ENCODE measurements around the gene DDO. TPM values are rescaled to one million over a fixed set of nuclear protein-coding genes. Genes with fewer than 3 reads are reported as not detected.

Gene DDO
- total RNA-seq, 4 donors from 2014 or later = 3.3 to 9.8 (median 4.0) TPM

GRCh38 chr6:110387986-110388385 is 27.4 kb downstream of the DDO start:
- no peak for TF ChIP-seq POLR2A (IDR thresholded peaks at IDR 0.05)
- TF ChIP-seq, protein P1, sequence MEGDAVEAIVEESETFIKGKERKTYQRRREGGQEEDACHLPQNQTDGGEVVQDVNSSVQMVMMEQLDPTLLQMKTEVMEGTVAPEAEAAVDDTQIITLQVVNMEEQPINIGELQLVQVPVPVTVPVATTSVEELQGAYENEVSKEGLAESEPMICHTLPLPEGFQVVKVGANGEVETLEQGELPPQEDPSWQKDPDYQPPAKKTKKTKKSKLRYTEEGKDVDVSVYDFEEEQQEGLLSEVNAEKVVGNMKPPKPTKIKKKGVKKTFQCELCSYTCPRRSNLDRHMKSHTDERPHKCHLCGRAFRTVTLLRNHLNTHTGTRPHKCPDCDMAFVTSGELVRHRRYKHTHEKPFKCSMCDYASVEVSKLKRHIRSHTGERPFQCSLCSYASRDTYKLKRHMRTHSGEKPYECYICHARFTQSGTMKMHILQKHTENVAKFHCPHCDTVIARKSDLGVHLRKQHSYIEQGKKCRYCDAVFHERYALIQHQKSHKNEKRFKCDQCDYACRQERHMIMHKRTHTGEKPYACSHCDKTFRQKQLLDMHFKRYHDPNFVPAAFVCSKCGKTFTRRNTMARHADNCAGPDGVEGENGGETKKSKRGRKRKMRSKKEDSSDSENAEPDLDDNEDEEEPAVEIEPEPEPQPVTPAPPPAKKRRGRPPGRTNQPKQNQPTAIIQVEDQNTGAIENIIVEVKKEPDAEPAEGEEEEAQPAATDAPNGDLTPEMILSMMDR (IDR thresholded peaks at IDR 0.05) = no peak
- Histone ChIP-seq H3K9me3 (no peaks in the 10 kb centered on the region), H3K4me1 (peaks cover 0 to 5% (median 0%) of the 10 kb centered on the region in 4 donors), H3K27ac (no peak overlapping the region), H3K27me3 (no peaks in the 10 kb centered on the region), H3K36me3 (no peaks in the 10 kb centered on the region), H3K4me3 (no peak overlapping the region)
- DNase-seq = no peak

- no peaks in the 10 kb centered on the region for H3K9me3 ChIP-seq
- DNase-seq = no peak
- no peaks in the 10 kb centered on the region for H3K36me3 ChIP-seq
- peaks cover 0 to 5% (median 0%) of the 10 kb centered on the region in 4 donors for H3K4me1 ChIP-seq
- TF ChIP-seq, protein P1 (IDR thresholded peaks at IDR 0.05) = no peak
- no peak for TF ChIP-seq POLR2A (IDR thresholded peaks at IDR 0.05)
- no peaks in the 10 kb centered on the region for H3K27me3 ChIP-seq
- no peak overlapping the region for H3K27ac ChIP-seq
- H3K4me3 ChIP-seq = no peak overlapping the region
These were observed 29.9 kb downstream of the DDO start for GRCh38 chr6:110385458-110385863.

- Histone ChIP-seq H3K27me3 (no peaks in the 10 kb centered on the region), H3K9me3 (no peaks in the 10 kb centered on the region)
- TF ChIP-seq POLR2A (IDR thresholded peaks at IDR 0.05) = no peak
- TF ChIP-seq, protein P1 (IDR thresholded peaks at IDR 0.05) = no peak
These were observed 36.8 kb downstream of the DDO start for GRCh38 chr6:110378552-110378951.

GRCh38 chr6:110369066-110369465 is 46.3 kb downstream of the DDO start:
- Histone ChIP-seq H3K4me3 (no peak overlapping the region), H3K27me3 (no peaks in the 10 kb centered on the region), H3K9me3 (no peaks in the 10 kb centered on the region), H3K4me1 (no peaks in the 10 kb centered on the region), H3K36me3 (no peaks in the 10 kb centered on the region), H3K27ac (no peak overlapping the region)
- TF ChIP-seq POLR2A (IDR thresholded peaks at IDR 0.05) = no peak
- TF ChIP-seq, protein P1 (IDR thresholded peaks at IDR 0.05) = no peak
- no peak for DNase-seq

More at GRCh38 chr6:110378552-110378951, 36.8 kb downstream of the DDO start:
- H3K36me3 ChIP-seq = no peaks in the 10 kb centered on the region
- H3K4me3 ChIP-seq = no peak overlapping the region
- no peak for DNase-seq
- H3K27ac ChIP-seq = no peak overlapping the region
- no peaks in the 10 kb centered on the region for H3K4me1 ChIP-seq

DNA sequence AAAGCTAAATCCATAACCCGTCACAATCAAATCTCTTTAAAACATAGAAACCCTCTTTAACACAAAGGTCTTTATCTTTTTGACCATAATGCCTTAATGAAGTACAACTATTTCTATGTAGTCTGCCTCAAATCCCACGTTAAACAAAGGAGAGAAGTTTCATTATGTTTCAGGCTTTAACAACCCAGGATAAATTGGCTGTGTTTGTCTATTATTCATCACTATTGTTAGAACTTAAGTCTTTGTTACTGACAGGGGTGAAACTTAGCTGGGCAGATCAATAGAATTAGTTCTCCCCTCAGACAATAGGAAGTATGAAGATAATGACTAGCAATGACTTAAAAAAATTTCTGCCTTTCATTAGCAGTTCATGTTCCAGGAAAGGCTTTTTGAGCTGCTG is 47.1 kb downstream of the DDO start:
- no peaks in the 10 kb centered on the region for H3K9me3 ChIP-seq
- DNase-seq = no peak
- H3K27ac ChIP-seq = no peak overlapping the region
- no peak for TF ChIP-seq POLR2A (IDR thresholded peaks at IDR 0.05)
- TF ChIP-seq, protein P1 (IDR thresholded peaks at IDR 0.05) = no peak
- H3K4me3 ChIP-seq = no peak overlapping the region
- H3K27me3 ChIP-seq = no peaks in the 10 kb centered on the region
- no peaks in the 10 kb centered on the region for H3K36me3 ChIP-seq
- no peaks in the 10 kb centered on the region for H3K4me1 ChIP-seq

DNA sequence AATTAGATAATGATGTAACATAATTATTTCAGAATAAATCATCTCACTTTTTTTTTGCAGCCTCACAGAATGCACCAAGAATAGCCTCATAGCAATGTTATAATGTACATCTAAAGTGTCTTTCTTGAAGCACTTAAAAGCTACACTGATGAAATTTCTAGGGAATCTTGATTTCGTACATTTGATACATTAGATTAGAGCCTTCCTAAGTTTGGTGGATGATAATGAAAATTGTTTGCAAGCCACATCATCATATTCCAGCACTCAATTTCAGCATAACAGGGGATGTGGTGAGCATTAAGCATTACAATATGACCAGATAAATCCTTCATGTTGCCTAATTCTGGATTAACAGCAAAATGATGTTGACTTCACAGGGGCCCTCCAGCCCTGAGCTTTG is 47.5 kb downstream of the DDO start:
- TF ChIP-seq, protein P1 (IDR thresholded peaks at IDR 0.05) = no peak
- no peak for TF ChIP-seq POLR2A (IDR thresholded peaks at IDR 0.05)
- H3K9me3 ChIP-seq = no peaks in the 10 kb centered on the region
- no peak for DNase-seq

More for the DNA sequence above, 47.5 kb downstream of the DDO start:
- Histone ChIP-seq H3K4me1 (no peaks in the 10 kb centered on the region), H3K27me3 (no peaks in the 10 kb centered on the region), H3K36me3 (no peaks in the 10 kb centered on the region), H3K4me3 (no peak overlapping the region), H3K27ac (no peak overlapping the region)
